Natural killer cell (primary cell): ENCODE data around the gene IBA57. TPM values are rescaled to one million over a fixed set of nuclear protein-coding genes. Genes with fewer than 3 reads are reported as not detected.
A peak's percentile ranks its signal among the peaks of the same experiment; 100 is the strongest.

ENCODE experiments used
- ATAC-seq, 3 donors: fragments of 150-1000 bp in 2 of 3; fragments of 200-7000 bp in 1 of 3; cut with Tn5 transposase; 1 replicate in 1 of 3; 2 replicates in 2 of 3; pipeline ENCODE4 v1.10.0; 2021; ENCODE audit warnings: mild to moderate bottlenecking in 2 of 3, moderate library complexity in 2 of 3
- DNase-seq, 2 donors: peaks; one replicate each; pipeline versions ENCODE4 v3.0.0 to v3.0.0-alpha.2; 2013 to 2021; ENCODE audit warnings: mixed read lengths in 1 of 2
- H3K27ac ChIP-seq: one replicate; pipeline ENCODE4 v1.5.1; 2013; ENCODE audit warnings: mild to moderate bottlenecking, low read length
- H3K27me3 ChIP-seq: one replicate; pipeline ENCODE4 v1.6.1; 2013; ENCODE audit warnings: low read length; ENCODE audit not compliant: control insufficient read depth, insufficient read depth
- H3K36me3 ChIP-seq: one replicate; pipeline ENCODE4 v1.6.1; 2013; ENCODE audit warnings: low read length; ENCODE audit not compliant: control insufficient read depth, insufficient read depth
- H3K4me1 ChIP-seq: one replicate; pipeline ENCODE4 v1.6.1; 2013; ENCODE audit warnings: low read length; ENCODE audit not compliant: control insufficient read depth, insufficient read depth
- H3K4me3 ChIP-seq: one replicate; pipeline ENCODE4 v1.5.1; 2013; ENCODE audit warnings: low read length
- H3K9me3 ChIP-seq: one replicate; pipeline ENCODE4 v1.6.1; 2013; ENCODE audit warnings: low read length; ENCODE audit not compliant: control insufficient read depth, insufficient read depth
- H3K27ac Mint-ChIP-seq, 2 donors: one replicate each; pipeline ENCODE4 v1.8.0; 2022; ENCODE audit warnings: mild to moderate bottlenecking in 2 of 2, mixed read lengths in 2 of 2, moderate library complexity in 1 of 2
- H3K27me3 Mint-ChIP-seq, 2 donors: one replicate each; pipeline ENCODE4 v1.8.0; 2022; ENCODE audit warnings: low read depth in 2 of 2, mixed read lengths in 2 of 2
- H3K36me3 Mint-ChIP-seq: one replicate; pipeline ENCODE4 v1.8.0; 2022; ENCODE audit warnings: mixed read lengths
- H3K4me1 Mint-ChIP-seq, 2 donors: one replicate each; pipeline ENCODE4 v1.8.0; 2022; ENCODE audit warnings: mixed read lengths in 2 of 2
- H3K4me3 Mint-ChIP-seq: one replicate; pipeline ENCODE4 v1.8.0; 2022; ENCODE audit warnings: mild to moderate bottlenecking, moderate library complexity, mixed read lengths
- H3K9me3 Mint-ChIP-seq, 2 donors: one replicate each; pipeline ENCODE4 v1.8.0; 2022; ENCODE audit warnings: mixed read lengths in 2 of 2
- CTCF ChIP-seq: fragments of 200-600 bp; IDR thresholded peaks from one replicate; pipeline ENCODE4 v1.8.0; 2022; ENCODE audit warnings: antibody characterized with exemption
- WGBS: methylation state at CpG from one replicate; pipeline ENCODE4 v1.1.7; 2013; ENCODE audit warnings: missing lambda C conversion rate; ENCODE audit not compliant: insufficient coverage; 5-methylcytosine and 5-hydroxymethylcytosine counted together
- intact Hi-C: fragments of 100-400 bp; cut with micrococcal nuclease; formaldehyde crosslinking; loops from one replicate; pipeline ENCODE4 v1.14.2; 2022
- total RNA-seq, 4 donors: library from RNA; stranded (reverse); fragments of 120-200 nt in 1 of 4; gene quantifications; one replicate each; pipeline versions ENCODE4 v1.2.3 to v1.2.4, GENCODE V29; 2013 to 2022

The IBA57 gene
- total RNA-seq, 3 donors from 2014 or later (not counting 1 experiment from before 2014, with no cell fraction given): 13.3 to 14.1 (median 13.8) TPM

- no peak overlapping the region for H3K4me3 ChIP-seq
- Mint-ChIP-seq H3K9me3 (no peaks in the 10 kb centered on the region), H3K4me1 (peaks cover 0 to 10% of the 10 kb centered on the region in 2 donors), H3K27me3 (no peaks in the 10 kb centered on the region), H3K36me3 (no peaks in the 10 kb centered on the region), H3K27ac (peak overlapping the region; percentile 51 to 70), H3K4me3 (no peak overlapping the region)
- peaks cover 36% of the 10 kb centered on the region for H3K36me3 ChIP-seq
- intact Hi-C loops: no loop called here
- H3K9me3 ChIP-seq: no peaks in the 10 kb centered on the region
- H3K4me1 ChIP-seq: peaks cover 6% of the 10 kb centered on the region
- DNase-seq (peak in 1 of 2 donors; percentile 13), ATAC-seq (peak in 1 of 3 donors; percentile 14)
- H3K27ac ChIP-seq: no peak overlapping the region
- 93% methylated on average over 13 of the region's 17 CpGs for WGBS
- H3K27me3 ChIP-seq: no peaks in the 10 kb centered on the region
- TF ChIP-seq CTCF: no peak
These were observed 15.0 kb upstream of the IBA57 start for GRCh38 chr1:228150461-228151179.

GRCh38 chr1:228151180-228151925, 14.3 kb upstream of the IBA57 start:
- DNase-seq (peak in 1 of 2 donors; percentile 12), ATAC-seq (peak in 1 of 3 donors; percentile 14)
- peak overlapping the region; percentile 51 to 70 for H3K27ac Mint-ChIP-seq
- peak overlapping the region; percentile 17 for H3K4me3 Mint-ChIP-seq
- 90% methylated on average over 12 of the region's 12 CpGs for WGBS
- peaks cover 30% of the 10 kb centered on the region for H3K36me3 ChIP-seq
- peaks cover 0 to 7% of the 10 kb centered on the region in 2 donors for H3K4me1 Mint-ChIP-seq
- H3K4me1 ChIP-seq: peaks cover 5% of the 10 kb centered on the region
- no peaks in the 10 kb centered on the region for H3K27me3 ChIP-seq
- H3K9me3 ChIP-seq: no peaks in the 10 kb centered on the region
- no peak for TF ChIP-seq CTCF
- no peaks in the 10 kb centered on the region for H3K36me3 Mint-ChIP-seq
- no peak overlapping the region for H3K27ac ChIP-seq
- H3K9me3 Mint-ChIP-seq: no peaks in the 10 kb centered on the region
- no peaks in the 10 kb centered on the region for H3K27me3 Mint-ChIP-seq
- intact Hi-C loops: no loop called here
- H3K4me3 ChIP-seq: no peak overlapping the region

GRCh38 chr1:228152097-228152917, 13.3 kb upstream of the IBA57 start:
- Mint-ChIP-seq H3K4me1 (peaks cover 0 to 9% of the 10 kb centered on the region in 2 donors), H3K9me3 (no peaks in the 10 kb centered on the region), H3K27me3 (no peaks in the 10 kb centered on the region), H3K4me3 (no peak overlapping the region), H3K27ac (peak overlapping the region in 1 of 2 donors; percentile 70), H3K36me3 (no peaks in the 10 kb centered on the region)
- H3K9me3 ChIP-seq: no peaks in the 10 kb centered on the region
- intact Hi-C loops: no loop called here
- TF ChIP-seq CTCF: no peak
- ATAC-seq: no peak
- DNase-seq: no peak
- H3K27ac ChIP-seq: no peak overlapping the region
- no peaks in the 10 kb centered on the region for H3K27me3 ChIP-seq
- H3K4me1 ChIP-seq: peaks cover 6% of the 10 kb centered on the region
- peaks cover 20% of the 10 kb centered on the region for H3K36me3 ChIP-seq
- WGBS: 91% methylated on average over 18 of the region's 19 CpGs
- H3K4me3 ChIP-seq: no peak overlapping the region
